COLO668 (cell line): Measurements from ENCODE around the gene DSCAML1.
"Not testable (repeated sequence)": the region's sequence is repeated elsewhere in the genome, so short reads cannot be mapped to it uniquely, and the experiment has no call there.

Experiments
- DNase-seq: peaks from one replicate; lab custom pipeline; 2025; ENCODE audit not compliant: unreplicated experiment; lab: John Stamatoyannopoulos, UW

Gene DSCAML1

GRCh38 chr11:117765068-117765467 lies 31.9 kb downstream of the DSCAML1 start:
- DNase-seq: no peak

GRCh38 chr11:117763465-117763864 lies 33.6 kb downstream of the DSCAML1 start:
- not testable (repeated sequence) for DNase-seq

GRCh38 chr11:117761993-117762392 lies 35.0 kb downstream of the DSCAML1 start:
- peak; percentile 73 for DNase-seq

- peak; percentile 65 for DNase-seq
These were observed 37.7 kb downstream of the DSCAML1 start for GRCh38 chr11:117759305-117759704.

- no peak for DNase-seq
These were observed 43.0 kb downstream of the DSCAML1 start for GRCh38 chr11:117754030-117754429.

GRCh38 chr11:117752721-117753237 lies 44.2 kb downstream of the DSCAML1 start:
- no peak for DNase-seq

GRCh38 chr11:117752071-117752470 lies 44.9 kb downstream of the DSCAML1 start:
- no peak for DNase-seq

- no peak for DNase-seq
These were observed 45.9 kb downstream of the DSCAML1 start for GRCh38 chr11:117750916-117751662.

- DNase-seq: no peak
These were observed 46.7 kb downstream of the DSCAML1 start for GRCh38 chr11:117750357-117750756.

- no peak for DNase-seq
These were observed 47.5 kb downstream of the DSCAML1 start for GRCh38 chr11:117749541-117749910.

- peak; percentile 15 for DNase-seq
These were observed 48.1 kb downstream of the DSCAML1 start for GRCh38 chr11:117748771-117749540.

GRCh38 chr11:117747892-117748291 lies 49.1 kb downstream of the DSCAML1 start:
- DNase-seq: no peak

GRCh38 chr11:117745346-117745745 lies 51.7 kb downstream of the DSCAML1 start:
- DNase-seq: no peak

- no peak for DNase-seq
These were observed 52.4 kb downstream of the DSCAML1 start for GRCh38 chr11:117744471-117745150.

- peak; percentile 75 for DNase-seq
These were observed 53.7 kb downstream of the DSCAML1 start for GRCh38 chr11:117743121-117743815.

GRCh38 chr11:117738246-117738957 lies 58.6 kb downstream of the DSCAML1 start:
- DNase-seq: no peak

- DNase-seq: no peak
These were observed 61.6 kb downstream of the DSCAML1 start for GRCh38 chr11:117735350-117735977.

- DNase-seq: peak; percentile 68
These were observed 62.4 kb downstream of the DSCAML1 start for GRCh38 chr11:117734601-117735024.

- no peak for DNase-seq
These were observed 63.7 kb downstream of the DSCAML1 start for GRCh38 chr11:117733316-117733715.
